Prostate gland (tissue), 2 donors: Measurements from ENCODE around the gene STXBP6. TPM values are rescaled to one million over a fixed set of nuclear protein-coding genes. Genes with fewer than 3 reads are reported as not detected.

Source experiments
- DNase-seq: peaks from one replicate; pipeline ENCODE4 v3.0.0-alpha.2; 2019; ENCODE audit warnings: low spot score
- H3K27ac ChIP-seq, 2 donors: fragments of 200-600 bp; sonication (generic); 2 replicates each; pipeline ENCODE4 v1.5.1; 2017 to 2019
- H3K27me3 ChIP-seq: fragments of 200-600 bp; sonication (generic); replicated peaks from 2 replicates; pipeline ENCODE4 v1.5.1; 2019; ENCODE audit not compliant: insufficient read depth
- H3K36me3 ChIP-seq, 2 donors: fragments of 200-600 bp; sonication (generic); 1 replicate in 1 of 2; 2 replicates in 1 of 2; pipeline versions ENCODE4 v1.5.1 to v1.8.1; 2017 to 2019
- H3K4me1 ChIP-seq: fragments of 200-600 bp; sonication (generic); replicated peaks from 2 replicates; pipeline ENCODE4 v1.5.1; 2019
- H3K4me3 ChIP-seq, 2 donors: fragments of 200-600 bp; sonication (generic); 2 replicates each; pipeline ENCODE4 v1.5.1; 2017 to 2019
- H3K9me3 ChIP-seq: fragments of 200-600 bp; sonication (generic); 2 replicates; pipeline ENCODE4 v1.5.1; 2017
- CTCF ChIP-seq, 4 experiments: fragments of 200-600 bp in 2 of 4; fragments of 450-650 bp in 2 of 4; sonication (generic) in 2 of 4; IDR thresholded peaks; 1 replicate in 3 of 4; 2 replicates in 1 of 4; pipeline ENCODE4 v1.5.1; 2016 to 2019; ENCODE audit warnings: antibody characterized with exemption in 4 of 4, mild to moderate bottlenecking in 2 of 4, moderate library complexity in 2 of 4
- POLR2A ChIP-seq: fragments of 450-650 bp; IDR thresholded peaks from one replicate; pipeline ENCODE4 v1.6.1; 2016; ENCODE audit warnings: antibody characterized with exemption, mild to moderate bottlenecking
- POLR2AphosphoS5 ChIP-seq: sonication (generic); formaldehyde crosslinking; IDR thresholded peaks from one replicate; pipeline ENCODE4 v1.6.1; 2017; ENCODE audit warnings: antibody characterized with exemption
- WGBS: methylation state at CpG from one replicate; pipeline ENCODE4 v1.1.5; 2018; 5-methylcytosine and 5-hydroxymethylcytosine counted together
- intact Hi-C: fragments of 100-400 bp; cut with DNase I; formaldehyde crosslinking; loops from one replicate; pipeline ENCODE4 v1.14.2; 2022
- total RNA-seq, 2 donors: library from RNA; depleted of rRNA; stranded (reverse); fragments of >200 nt; gene quantifications; one replicate each; pipeline ENCODE4 v1.1.0, GENCODE V29; 2016

The STXBP6 gene
- total RNA-seq, 2 donors from 2014 or later = 12.4 to 32.3 TPM

- Histone ChIP-seq H3K4me3 (no peak overlapping the region), H3K36me3 (no peaks in the 10 kb centered on the region), H3K9me3 (no peaks in the 10 kb centered on the region), H3K27ac (no peak overlapping the region), H3K27me3 (no peaks in the 10 kb centered on the region), H3K4me1 (no peaks in the 10 kb centered on the region)
- TF ChIP-seq POLR2A (no peak), CTCF (IDR thresholded peaks at IDR 0.05) (no peak), POLR2AphosphoS5 (no peak)
- WGBS = 92% methylated on average over 1 of the region's 1 CpG
- intact Hi-C loops = no loop called here
- no peak for DNase-seq
These were observed 48.8 kb downstream of the STXBP6 start for GRCh38 chr14:25001156-25001555.

GRCh38 chr14:24999157-24999556 lies 50.8 kb downstream of the STXBP6 start:
- no peak overlapping the region for H3K4me3 ChIP-seq
- no peaks in the 10 kb centered on the region for H3K27me3 ChIP-seq
- DNase-seq = no peak
- H3K4me1 ChIP-seq = no peaks in the 10 kb centered on the region
- H3K36me3 ChIP-seq = no peaks in the 10 kb centered on the region
- no peak for TF ChIP-seq POLR2AphosphoS5
- TF ChIP-seq CTCF (IDR thresholded peaks at IDR 0.05) = no peak
- TF ChIP-seq POLR2A = no peak
- 99% methylated on average over 4 of the region's 4 CpGs for WGBS
- no peaks in the 10 kb centered on the region for H3K9me3 ChIP-seq
- H3K27ac ChIP-seq = no peak overlapping the region
- intact Hi-C loops = no loop called here

GRCh38 chr14:24996930-24997725 lies 52.8 kb downstream of the STXBP6 start:
- H3K4me3 ChIP-seq = no peak overlapping the region
- DNase-seq = no peak
- H3K27me3 ChIP-seq = no peaks in the 10 kb centered on the region
- H3K9me3 ChIP-seq = no peaks in the 10 kb centered on the region
- no peak for TF ChIP-seq POLR2A
- no peak for TF ChIP-seq CTCF (IDR thresholded peaks at IDR 0.05)
- no peak for TF ChIP-seq POLR2AphosphoS5
- no peaks in the 10 kb centered on the region for H3K4me1 ChIP-seq
- WGBS = 91% methylated on average over 6 of the region's 6 CpGs
- intact Hi-C loops = no loop called here
- H3K36me3 ChIP-seq = no peaks in the 10 kb centered on the region
- H3K27ac ChIP-seq = no peak overlapping the region

GRCh38 chr14:24995016-24995415 lies 54.9 kb downstream of the STXBP6 start:
- Histone ChIP-seq H3K27ac (no peak overlapping the region), H3K4me1 (no peaks in the 10 kb centered on the region), H3K36me3 (no peaks in the 10 kb centered on the region), H3K9me3 (no peaks in the 10 kb centered on the region), H3K4me3 (no peak overlapping the region), H3K27me3 (no peaks in the 10 kb centered on the region)
- DNase-seq = no peak
- 97% methylated on average over 4 of the region's 4 CpGs for WGBS
- intact Hi-C loops = no loop called here
- TF ChIP-seq POLR2A (no peak), CTCF (IDR thresholded peaks at IDR 0.05) (no peak), POLR2AphosphoS5 (no peak)

GRCh38 chr14:24993631-24994030 lies 56.3 kb downstream of the STXBP6 start:
- intact Hi-C loops = no loop called here
- no peaks in the 10 kb centered on the region for H3K4me1 ChIP-seq
- no peak for DNase-seq
- H3K27ac ChIP-seq = no peak overlapping the region
- no peaks in the 10 kb centered on the region for H3K9me3 ChIP-seq
- no peaks in the 10 kb centered on the region for H3K27me3 ChIP-seq
- H3K4me3 ChIP-seq = no peak overlapping the region
- H3K36me3 ChIP-seq = no peaks in the 10 kb centered on the region
- TF ChIP-seq POLR2A (no peak), POLR2AphosphoS5 (no peak), CTCF (IDR thresholded peaks at IDR 0.05) (no peak)
